ENCODE results near the gene TTC28.

Gene TTC28

DNA sequence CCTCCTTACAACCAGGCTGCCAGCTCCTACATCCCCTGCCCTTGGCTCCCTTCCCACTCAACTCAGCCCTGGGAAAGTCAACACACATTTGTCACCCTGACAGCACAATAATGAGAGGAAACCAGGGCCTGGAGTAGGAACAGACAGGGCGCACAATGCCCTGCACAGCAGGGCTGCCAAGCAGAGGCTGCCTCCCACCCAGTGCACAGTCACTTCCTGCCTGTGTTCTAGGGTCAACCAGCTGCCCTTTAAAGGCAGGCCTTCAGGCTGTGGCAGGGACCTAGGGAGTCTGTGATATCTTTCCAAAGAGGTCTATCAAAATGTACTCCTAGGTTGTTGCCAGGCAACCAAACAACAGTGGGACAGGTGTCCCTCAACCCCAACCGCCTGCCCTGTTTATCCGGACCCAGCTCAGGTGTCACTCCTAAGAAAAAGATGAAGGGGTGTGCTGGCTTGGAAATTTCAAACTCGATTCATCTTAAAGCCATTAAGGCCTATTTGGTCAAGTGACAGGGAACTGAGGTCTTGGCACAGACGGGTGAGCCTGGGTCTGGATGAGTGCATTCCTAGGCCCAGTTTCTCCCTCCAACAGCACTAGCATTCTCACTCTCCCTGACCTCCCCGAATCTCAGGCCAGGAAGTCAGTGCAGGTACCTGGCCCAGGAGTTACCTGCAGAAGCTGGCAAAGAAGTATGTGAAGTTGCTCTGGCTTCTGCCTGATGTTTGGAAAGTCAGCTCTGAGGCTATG, 650.3 kb downstream of the TTC28 start (continued):
- TF ChIP-seq ZNF704 (tag by site-specific recombination; IDR thresholded peaks at IDR 0.05) (no peak), ZNF521 (tag by site-specific recombination; IDR thresholded peaks at IDR 0.05) (no peak), ZNF777 (tag by site-specific recombination; IDR thresholded peaks at IDR 0.05; ENCODE audit: borderline replicate concordance) (no peak), ZNF16 (tag by site-specific recombination; IDR thresholded peaks at IDR 0.05; ENCODE audit: low read depth) (no peak), ZNF629 (tag by site-specific recombination; IDR thresholded peaks at IDR 0.05) (no peak), SETDB1 (IDR thresholded peaks at IDR 0.05; ENCODE audit: insufficient read length, low read length) (no peak), ZXDB (tag by site-specific recombination; IDR thresholded peaks at IDR 0.05) (no peak), ZNF768 (tag by site-specific recombination; IDR thresholded peaks at IDR 0.05) (0 out of 2 replicates have a peak, but pooled peaks have one; percentile 38), ZIC2 (tag by site-specific recombination; IDR thresholded peaks at IDR 0.05) (peak; percentile 91), ZNF513 (tag by site-specific recombination; IDR thresholded peaks at IDR 0.05) (no peak), ZNF423 (tag by site-specific recombination; IDR thresholded peaks at IDR 0.05) (peak; percentile 76), ZNF701 (tag by site-specific recombination; IDR thresholded peaks at IDR 0.05) (no peak), ZFP41 (tag by site-specific recombination; IDR thresholded peaks at IDR 0.05; ENCODE audit: borderline replicate concordance) (no peak), ZBTB8A (tag by site-specific recombination; IDR thresholded peaks at IDR 0.05) (peak; percentile 75), ZNF114 (tag by site-specific recombination; IDR thresholded peaks at IDR 0.05) (no peak), ZNF664 (tag by site-specific recombination; IDR thresholded peaks at IDR 0.05) (no peak), GFI1B (tag by site-specific recombination; IDR thresholded peaks at IDR 0.05) (no peak), ZNF24 (tag by site-specific recombination; IDR thresholded peaks at IDR 0.05) (no peak), ZNF350 (tag by site-specific recombination; IDR thresholded peaks at IDR 0.05) (no peak), ZNF202 (tag by site-specific recombination; IDR thresholded peaks at IDR 0.05; ENCODE audit: borderline replicate concordance) (no peak), ZNF596 (tag by site-specific recombination; IDR thresholded peaks at IDR 0.05) (no peak), ZSCAN23 (tag by site-specific recombination; IDR thresholded peaks at IDR 0.05) (no peak), ZNF335 (tag by site-specific recombination; conservative IDR thresholded peaks at IDR 0.05) (no peak), ZNF23 (tag by site-specific recombination; IDR thresholded peaks at IDR 0.05; ENCODE audit: borderline replicate concordance) (no peak), ZNF692 (tag by site-specific recombination; IDR thresholded peaks at IDR 0.05) (no peak)
- TF ChIP-seq, protein P1, sequence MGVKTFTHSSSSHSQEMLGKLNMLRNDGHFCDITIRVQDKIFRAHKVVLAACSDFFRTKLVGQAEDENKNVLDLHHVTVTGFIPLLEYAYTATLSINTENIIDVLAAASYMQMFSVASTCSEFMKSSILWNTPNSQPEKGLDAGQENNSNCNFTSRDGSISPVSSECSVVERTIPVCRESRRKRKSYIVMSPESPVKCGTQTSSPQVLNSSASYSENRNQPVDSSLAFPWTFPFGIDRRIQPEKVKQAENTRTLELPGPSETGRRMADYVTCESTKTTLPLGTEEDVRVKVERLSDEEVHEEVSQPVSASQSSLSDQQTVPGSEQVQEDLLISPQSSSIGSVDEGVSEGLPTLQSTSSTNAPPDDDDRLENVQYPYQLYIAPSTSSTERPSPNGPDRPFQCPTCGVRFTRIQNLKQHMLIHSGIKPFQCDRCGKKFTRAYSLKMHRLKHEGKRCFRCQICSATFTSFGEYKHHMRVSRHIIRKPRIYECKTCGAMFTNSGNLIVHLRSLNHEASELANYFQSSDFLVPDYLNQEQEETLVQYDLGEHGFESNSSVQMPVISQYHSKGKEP (tag by site-specific recombination; IDR thresholded peaks at IDR 0.05) = no peak
- TF ChIP-seq, protein P2, sequence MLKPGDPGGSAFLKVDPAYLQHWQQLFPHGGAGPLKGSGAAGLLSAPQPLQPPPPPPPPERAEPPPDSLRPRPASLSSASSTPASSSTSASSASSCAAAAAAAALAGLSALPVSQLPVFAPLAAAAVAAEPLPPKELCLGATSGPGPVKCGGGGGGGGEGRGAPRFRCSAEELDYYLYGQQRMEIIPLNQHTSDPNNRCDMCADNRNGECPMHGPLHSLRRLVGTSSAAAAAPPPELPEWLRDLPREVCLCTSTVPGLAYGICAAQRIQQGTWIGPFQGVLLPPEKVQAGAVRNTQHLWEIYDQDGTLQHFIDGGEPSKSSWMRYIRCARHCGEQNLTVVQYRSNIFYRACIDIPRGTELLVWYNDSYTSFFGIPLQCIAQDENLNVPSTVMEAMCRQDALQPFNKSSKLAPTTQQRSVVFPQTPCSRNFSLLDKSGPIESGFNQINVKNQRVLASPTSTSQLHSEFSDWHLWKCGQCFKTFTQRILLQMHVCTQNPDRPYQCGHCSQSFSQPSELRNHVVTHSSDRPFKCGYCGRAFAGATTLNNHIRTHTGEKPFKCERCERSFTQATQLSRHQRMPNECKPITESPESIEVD (tag by site-specific recombination; IDR thresholded peaks at IDR 0.05) = no peak
- TF ChIP-seq, protein P3, sequence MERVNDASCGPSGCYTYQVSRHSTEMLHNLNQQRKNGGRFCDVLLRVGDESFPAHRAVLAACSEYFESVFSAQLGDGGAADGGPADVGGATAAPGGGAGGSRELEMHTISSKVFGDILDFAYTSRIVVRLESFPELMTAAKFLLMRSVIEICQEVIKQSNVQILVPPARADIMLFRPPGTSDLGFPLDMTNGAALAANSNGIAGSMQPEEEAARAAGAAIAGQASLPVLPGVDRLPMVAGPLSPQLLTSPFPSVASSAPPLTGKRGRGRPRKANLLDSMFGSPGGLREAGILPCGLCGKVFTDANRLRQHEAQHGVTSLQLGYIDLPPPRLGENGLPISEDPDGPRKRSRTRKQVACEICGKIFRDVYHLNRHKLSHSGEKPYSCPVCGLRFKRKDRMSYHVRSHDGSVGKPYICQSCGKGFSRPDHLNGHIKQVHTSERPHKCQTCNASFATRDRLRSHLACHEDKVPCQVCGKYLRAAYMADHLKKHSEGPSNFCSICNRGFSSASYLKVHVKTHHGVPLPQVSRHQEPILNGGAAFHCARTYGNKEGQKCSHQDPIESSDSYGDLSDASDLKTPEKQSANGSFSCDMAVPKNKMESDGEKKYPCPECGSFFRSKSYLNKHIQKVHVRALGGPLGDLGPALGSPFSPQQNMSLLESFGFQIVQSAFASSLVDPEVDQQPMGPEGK (tag by site-specific recombination; IDR thresholded peaks at IDR 0.05) = no peak
- TF ChIP-seq, protein P4, sequence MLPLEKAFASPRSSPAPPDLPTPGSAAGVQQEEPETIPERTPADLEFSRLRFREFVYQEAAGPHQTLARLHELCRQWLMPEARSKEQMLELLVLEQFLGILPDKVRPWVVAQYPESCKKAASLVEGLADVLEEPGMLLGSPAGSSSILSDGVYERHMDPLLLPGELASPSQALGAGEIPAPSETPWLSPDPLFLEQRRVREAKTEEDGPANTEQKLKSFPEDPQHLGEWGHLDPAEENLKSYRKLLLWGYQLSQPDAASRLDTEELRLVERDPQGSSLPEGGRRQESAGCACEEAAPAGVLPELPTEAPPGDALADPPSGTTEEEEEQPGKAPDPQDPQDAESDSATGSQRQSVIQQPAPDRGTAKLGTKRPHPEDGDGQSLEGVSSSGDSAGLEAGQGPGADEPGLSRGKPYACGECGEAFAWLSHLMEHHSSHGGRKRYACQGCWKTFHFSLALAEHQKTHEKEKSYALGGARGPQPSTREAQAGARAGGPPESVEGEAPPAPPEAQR (tag by site-specific recombination; IDR thresholded peaks at IDR 0.05) = no peak

Measured in HEK293 (cell line).